ENCODE results near the gene DMAP1.

GRCh38 chr1:44220001-44220751, 6.9 kb downstream of the DMAP1 start:
- TF ChIP-seq GATA3 (IDR thresholded peaks at IDR 0.05; ENCODE audit: low read depth, low read length): no peak
- TF ChIP-seq GATA2 (IDR thresholded peaks at IDR 0.05; ENCODE audit: low read depth, low read length): no peak

All from SH-SY5Y (cell line).